GM18861 (cell line): Measurements from ENCODE around the gene BMPR2.
"Not testable (repeated sequence)": the region's sequence is repeated elsewhere in the genome, so short reads cannot be mapped to it uniquely, and the experiment has no call there.

Experiments used
- ATAC-seq: cut with Tn5 transposase; IDR thresholded peaks from one replicate; pipeline ENCODE4 v1.9.1; 2021; ENCODE audit not compliant: unreplicated experiment

The BMPR2 gene

DNA sequence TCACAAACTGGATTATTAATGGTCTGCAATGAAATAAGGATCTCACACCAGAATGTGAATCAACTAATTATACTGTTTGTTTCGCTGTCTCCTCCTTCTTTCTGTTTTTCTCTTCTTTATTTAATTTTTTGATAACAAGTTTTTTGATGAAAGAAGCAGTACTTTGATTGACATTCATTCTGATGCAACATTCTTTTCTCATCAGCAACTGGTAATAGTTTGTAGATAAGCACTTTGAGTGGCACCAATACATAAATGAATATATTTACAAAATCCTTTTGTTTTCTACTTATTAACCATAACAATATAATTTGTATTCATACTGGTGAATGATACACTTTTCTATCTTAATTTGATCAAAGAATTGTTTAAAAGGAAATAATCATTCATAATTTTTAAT is 143.3 kb downstream of the BMPR2 start:
- ATAC-seq, result no peak

DNA sequence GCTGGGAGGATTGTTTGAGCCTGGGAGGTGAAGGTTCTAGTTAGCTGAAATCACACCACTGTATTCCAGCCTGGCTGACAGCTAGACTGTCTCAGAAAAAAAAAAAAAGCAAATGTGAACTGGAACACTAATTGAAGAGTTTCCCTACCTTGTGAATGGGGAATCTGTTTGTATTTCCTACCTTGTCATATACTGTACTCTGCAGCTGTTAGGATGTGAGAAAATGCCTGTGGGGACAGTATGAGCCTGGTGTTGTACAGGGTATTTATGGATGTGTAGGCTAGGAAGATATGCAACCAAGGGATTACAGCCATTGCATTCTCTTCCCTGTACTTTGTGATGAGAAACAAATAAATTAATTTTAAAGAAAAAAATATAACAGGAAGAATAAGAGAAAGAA is 145.3 kb downstream of the BMPR2 start:
- no peak for ATAC-seq

DNA sequence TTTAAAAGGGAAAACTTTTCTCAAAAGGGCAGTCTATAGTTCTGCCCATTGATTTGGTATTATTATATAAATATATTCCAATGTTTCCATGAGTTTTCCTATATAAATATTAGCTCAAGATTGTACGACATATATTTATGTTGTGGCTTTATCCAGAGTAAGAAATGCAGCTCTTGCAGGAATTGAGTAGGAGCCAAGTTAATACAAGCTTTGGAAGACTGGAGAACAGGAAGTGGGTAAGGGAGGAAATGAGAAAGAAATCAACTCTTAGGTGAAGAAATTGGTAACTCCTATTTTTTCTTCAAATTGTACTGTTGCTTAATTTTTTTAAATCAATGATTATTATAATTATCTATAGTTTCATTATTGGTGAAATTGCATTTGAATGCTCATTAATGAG is 153.3 kb downstream of the BMPR2 start:
- ATAC-seq, result no peak

DNA sequence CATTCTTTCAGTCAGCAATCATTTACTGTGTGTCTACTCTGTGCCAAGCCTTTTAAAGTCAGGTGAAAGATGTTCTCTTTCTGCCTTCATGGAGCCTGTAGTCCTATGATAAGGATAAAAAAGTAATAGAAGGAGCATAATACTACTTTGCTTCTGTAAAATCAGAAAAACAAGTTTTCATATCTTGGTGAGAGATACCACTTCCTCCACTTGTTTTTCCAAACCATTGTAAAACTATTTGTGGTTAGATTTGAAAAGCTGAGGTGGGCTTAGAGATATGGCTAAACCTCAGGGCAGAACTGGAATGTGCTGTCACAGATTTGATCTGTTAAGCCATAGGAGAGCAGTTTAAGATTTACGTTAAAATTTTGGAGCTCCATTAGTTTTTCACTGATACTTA is 153.9 kb downstream of the BMPR2 start:
- ATAC-seq, result no peak

DNA sequence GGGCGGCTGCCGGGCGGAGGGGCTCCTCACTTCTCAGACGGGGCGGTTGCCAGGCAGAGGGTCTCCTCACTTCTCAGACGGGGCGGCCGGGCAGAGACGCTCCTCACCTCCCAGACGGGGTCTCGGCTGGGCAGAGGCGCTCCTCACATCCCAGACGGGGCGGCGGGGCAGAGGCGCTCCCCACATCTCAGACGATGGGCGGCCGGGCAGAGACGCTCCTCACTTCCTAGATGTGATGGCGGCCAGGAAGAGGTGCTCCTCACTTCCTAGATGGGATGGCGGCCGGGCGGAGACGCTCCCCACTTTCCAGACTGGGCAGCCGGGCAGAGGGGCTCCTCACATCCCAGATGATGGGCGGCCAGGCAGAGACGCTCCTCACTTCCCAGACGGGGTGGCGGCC is 159.2 kb downstream of the BMPR2 start:
- not testable (repeated sequence) for ATAC-seq

DNA sequence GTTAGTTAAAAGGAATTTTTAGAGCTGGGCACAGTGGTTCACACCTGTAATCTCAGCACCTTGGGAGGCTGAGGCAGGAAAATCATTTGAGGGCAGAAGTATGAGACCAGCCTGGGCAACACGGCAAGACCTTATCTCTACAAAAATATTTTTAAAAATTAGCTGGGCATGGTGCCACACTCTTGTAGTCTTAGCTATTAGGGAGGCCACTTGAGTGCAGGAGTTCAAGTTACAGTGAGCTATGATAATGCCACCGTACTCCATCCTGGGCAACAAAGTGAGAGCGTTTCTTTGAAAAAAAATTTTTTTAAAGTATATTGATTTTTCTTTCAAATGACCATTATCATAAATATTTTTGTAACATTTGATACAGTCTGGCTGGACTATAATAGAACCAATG is 165.0 kb downstream of the BMPR2 start:
- ATAC-seq, result no peak

DNA sequence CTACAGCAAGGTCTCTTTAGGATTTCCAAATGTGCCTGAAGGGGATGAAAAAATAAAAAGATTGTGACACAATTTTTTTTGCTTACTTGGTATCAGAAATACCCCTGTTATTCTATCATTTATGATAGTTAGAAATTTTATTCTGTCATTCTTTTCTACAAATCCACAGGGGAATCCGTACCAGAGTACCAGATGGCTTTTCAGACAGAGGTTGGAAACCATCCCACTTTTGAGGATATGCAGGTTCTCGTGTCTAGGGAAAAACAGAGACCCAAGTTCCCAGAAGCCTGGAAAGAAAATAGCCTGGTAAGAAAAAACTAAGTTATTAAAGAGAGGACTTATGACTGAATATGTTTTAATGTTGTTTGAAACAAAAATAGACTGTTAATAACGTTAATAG is 166.0 kb downstream of the BMPR2 start:
- ATAC-seq, result no peak

DNA sequence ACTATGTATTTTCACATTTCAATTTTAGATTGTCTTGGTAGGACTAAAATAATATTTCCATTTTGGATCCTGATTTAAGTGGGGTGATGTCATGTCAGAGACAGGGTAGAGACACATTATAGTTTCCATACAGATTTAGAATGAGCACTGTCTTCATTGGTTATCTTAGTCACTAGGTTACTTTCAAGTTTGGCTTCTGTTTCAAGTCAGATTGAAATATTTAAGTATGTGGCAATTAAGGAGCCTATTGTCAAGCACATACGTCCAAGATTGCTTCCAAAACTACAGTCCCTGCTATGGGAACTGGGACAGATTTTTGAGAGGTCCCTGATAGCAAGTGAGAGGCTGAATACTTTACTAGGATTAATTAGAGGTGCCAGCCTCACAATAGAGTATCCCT is 169.4 kb downstream of the BMPR2 start:
- ATAC-seq, result no peak

DNA sequence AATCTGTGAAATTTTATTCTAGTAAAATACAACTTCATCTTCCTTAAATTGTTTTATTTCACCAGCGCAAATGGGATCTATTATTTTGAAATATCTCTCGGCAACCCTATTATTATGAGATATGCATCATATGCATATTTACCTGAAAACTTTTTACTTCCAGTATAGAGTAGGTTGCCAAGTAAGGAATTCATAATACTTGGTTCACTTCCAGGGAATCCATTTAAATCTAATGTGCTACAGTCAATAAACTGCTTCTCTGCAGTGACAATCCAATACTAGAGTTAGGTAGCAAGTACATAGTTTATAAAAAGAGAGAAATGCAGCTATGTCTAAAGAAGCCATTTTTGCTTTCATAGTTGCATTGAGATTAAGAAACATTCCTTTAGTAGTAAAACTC is 169.8 kb downstream of the BMPR2 start:
- no peak for ATAC-seq

DNA sequence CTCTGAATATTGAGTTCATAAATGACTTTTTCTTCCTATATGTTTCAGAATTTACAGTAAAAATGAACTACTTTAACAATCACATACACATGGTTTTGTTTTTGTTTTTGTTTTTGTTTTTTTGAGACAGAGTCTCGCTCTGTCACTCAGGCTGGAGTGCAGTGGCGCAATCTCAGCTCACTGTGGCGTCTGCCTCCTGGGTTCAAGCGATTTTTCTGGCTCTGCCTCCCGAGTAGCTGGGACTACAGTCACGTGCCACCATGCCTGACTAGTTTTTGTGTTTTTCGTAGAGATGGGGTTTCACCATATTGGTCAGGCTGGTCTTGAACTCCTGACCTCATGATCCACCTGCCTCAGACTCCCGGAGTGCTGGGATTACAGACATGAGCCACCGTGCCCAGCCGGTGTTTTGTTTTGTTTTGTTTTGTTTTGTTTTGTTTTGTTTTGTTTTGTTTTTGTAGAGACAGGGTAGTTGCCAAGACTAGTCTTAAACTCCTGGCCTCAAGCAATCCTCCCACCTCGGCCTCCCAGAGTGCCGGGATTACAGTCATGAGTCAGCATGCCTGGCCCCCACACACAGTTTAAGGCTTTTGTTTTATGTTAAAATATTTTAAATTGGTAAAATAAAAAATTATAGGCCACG is 170.5 kb downstream of the BMPR2 start:
- ATAC-seq, result not testable (repeated sequence)

DNA sequence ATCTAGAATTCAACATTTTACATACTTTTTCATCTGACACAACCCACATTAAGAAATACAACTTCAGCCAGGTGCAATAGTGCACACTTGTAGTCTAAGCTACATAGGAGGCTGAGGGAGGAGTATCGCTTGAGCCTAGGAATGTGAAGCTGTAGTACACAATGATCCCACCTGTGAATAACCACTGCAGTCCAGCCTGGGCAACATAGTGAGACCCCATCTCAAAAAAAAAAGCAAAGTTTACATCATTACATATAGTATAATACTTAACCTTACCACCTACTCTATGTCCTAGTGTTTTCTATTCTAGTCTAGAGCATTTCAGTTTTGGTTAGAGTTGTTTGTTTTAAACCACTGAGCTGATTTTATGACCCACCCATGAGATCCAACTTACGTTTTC is 172.1 kb downstream of the BMPR2 start:
- ATAC-seq, result no peak

DNA sequence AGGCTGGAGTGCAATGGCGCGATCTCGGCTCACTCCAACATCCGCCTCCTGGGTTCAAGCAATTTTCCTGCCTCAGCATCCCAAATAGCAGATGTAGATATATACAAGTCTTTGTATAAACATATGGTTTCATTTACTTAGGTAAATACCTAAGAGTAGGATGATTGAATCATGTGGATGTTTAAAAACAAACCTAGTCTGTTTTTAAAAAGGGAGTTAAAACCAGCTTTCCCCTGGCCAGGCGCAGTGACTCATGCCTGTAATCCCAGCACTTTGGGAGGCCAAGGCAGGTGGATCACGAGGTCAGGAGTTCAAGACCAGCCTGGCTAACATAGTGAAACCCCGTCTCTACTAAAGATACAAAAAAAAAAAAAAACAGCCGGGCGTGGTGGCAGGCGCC is 174.9 kb downstream of the BMPR2 start:
- not testable (repeated sequence) for ATAC-seq

DNA sequence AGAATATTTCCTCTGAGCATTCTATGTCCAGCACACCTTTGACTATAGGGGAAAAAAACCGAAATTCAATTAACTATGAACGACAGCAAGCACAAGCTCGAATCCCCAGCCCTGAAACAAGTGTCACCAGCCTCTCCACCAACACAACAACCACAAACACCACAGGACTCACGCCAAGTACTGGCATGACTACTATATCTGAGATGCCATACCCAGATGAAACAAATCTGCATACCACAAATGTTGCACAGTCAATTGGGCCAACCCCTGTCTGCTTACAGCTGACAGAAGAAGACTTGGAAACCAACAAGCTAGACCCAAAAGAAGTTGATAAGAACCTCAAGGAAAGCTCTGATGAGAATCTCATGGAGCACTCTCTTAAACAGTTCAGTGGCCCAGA is 179.2 kb downstream of the BMPR2 start:
- ATAC-seq, result no peak

DNA sequence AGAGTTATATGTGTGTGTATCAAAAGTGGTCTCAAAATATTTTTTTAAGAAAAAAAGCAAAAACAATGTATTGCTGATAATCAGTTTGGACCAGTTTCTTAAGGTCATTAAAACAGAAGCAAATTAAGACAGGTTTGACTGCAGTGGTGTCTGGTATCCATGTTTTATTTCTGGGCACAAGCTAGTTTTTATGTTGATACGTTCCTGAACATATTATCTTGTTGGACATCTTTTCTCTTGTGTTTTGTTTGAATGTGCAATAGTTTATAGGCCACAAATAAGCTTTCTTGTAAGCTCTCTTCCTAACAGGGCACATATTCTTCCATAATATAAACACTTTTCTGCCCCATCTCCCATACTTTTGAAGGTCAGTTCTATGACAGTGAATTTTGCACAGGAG is 184.1 kb downstream of the BMPR2 start:
- no peak for ATAC-seq

DNA sequence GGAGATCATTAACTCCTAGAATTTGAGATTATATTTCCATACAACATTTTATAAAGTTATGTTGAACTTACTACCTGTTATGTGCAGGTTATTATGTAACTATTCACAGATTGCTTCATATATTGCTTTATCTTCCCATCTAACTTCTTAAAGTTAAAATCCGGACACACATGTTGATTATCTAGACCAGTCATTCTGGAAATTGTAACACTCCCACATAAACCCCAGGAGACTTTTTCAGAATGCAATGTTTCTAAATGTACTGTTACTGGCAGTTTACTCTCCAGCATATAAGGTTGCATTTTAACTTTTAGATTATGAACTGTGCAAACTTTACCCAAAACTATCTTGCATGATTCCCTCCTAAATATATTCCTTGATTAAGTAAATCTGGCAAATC is 188.1 kb downstream of the BMPR2 start:
- no peak for ATAC-seq

DNA sequence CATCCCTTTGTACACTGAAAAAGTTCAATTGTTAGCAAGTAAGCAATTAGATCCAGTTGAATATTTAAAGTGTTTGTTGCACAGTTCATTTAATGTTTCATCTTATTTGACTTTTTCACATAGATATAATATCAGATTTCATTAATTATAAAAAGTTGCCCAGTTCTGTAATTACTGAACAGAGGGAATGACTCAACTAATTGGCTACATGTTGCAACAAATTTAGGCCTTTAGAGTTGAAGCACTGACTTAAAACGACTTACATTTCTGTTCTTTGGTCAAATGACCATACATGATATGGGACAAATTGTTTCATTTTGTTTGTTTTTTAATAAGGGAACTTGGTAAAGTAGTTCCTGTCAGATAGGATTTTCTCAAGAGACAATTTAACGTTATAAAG is 190.2 kb downstream of the BMPR2 start:
- ATAC-seq, result no peak

DNA sequence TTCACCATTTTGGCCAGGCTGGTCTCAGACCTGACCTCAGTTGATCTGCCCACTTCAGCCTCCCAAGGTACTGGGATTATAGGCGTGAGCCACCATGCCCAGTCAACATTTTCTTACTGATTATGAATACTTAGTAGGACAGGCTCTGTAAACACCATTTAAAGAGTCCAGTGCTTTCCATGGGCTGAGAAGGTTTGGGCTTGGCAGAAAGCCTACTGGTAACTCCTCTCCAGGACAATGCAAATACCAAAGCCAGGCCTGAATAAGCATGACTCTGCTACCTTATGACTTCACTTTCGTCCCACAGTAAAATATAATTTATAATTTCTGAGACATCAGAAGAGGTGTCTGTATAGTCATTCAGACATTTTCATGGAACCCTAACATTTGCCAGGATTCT is 198.4 kb downstream of the BMPR2 start:
- no peak for ATAC-seq

DNA sequence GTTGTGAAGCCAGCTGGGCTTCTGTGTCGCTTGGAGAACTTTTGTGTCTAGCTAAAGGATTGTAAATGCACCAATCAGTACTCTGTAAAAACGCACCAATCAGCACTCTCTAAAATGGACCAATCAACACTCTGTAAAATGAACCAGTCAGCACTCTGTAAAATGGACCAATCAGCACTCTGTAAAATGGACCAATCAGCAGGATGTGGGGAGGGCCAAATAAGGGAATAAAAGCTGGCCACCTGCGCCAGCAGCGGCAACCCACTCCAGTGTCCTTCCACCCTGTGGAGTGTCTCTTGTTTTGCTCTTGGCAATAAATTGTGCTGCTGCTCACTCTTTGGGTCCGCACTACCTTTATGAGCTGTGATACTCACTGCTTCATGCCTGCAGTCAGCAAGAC is 199.1 kb downstream of the BMPR2 start:
- not testable (repeated sequence) for ATAC-seq

DNA sequence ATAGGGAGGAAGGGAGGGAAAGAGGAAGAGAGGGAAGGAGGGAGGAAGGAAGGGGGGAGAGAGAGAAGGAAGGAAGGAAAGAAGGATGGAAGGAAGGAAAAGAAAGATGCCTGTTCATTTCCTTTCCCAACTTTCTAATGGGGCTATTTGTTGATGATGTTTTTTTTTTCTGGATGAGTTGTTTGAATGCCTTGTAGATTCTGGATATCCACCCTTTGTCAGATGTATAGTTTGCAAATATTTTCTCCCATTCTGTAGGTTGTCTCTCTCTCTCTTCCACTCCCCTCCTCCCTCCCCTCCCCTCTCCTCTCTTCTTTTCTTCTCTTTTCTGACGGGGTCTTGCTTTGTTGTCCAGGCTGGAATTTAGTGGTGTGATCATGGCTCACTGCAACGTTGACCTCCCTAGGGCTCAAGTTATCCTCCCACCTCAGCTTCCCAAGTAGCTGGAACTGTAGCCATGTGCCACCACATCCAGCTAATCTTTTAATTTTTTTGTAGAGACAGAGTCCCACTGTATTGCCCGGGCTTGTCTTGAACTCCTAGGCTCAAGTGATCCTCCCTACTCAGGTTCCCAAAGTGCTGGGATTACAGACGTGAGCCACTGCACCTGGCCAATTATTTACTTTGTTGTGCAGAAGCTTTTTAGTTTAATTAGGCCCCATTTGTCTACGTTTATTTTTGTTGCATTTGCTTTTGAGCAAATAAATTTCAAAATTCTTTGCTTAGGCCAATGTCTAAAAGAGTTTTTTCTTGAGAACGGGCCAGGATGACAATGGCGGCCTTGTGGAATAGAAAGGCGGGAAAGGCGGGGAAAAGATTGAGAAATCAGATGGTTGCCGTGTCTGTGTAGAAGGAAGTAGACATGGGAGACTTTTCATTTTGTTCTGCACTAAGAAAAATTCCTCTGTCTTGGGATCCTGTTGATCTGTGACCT is 201.4 kb downstream of the BMPR2 start:
- no peak for ATAC-seq

DNA sequence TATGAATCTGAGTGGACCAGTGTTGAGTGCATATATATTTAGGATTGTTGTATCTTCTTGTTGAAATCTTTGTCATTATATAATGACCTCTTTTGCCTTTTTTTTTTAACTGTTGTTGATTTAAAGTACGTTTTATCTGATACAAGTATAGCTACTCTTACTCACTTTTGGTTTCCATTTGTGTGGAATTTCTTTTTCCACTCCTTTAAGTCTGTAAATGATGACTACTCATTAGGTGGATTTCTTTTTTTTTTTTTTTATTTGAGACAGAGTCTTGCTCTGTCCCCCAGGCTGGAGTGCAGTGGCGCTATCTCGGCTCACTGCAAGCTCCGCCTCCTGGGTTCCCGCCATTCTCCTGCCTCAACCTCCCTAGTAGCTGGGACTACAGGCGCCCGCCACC is 206.7 kb downstream of the BMPR2 start:
- not testable (repeated sequence) for ATAC-seq

DNA sequence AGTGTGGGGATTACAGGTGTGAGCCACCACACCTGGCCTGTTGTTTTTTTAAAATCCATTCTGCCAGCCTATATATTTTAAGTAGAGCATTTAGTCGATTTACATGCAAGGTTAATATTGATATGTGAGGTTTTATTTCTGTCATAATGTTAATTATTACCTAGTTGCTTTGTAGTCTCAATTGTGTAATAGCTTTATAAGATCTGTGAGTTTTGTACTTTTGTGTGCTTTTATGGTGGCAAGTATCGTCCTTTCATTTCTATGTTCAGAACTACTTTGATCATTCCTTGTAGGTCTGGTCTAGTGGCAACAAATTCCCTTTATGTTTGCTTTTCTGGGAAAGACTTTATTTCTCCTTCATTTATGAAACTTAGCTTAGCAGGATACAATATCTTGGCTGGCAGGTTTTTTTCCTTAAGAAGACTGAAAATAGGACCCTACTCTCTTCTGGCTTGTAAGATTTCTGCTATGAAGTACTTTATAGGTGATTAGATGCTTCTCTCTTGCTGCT is 207.6 kb downstream of the BMPR2 start:
- no peak for ATAC-seq
